Glutamatergic neuron (in vitro differentiated cells): Measurements from ENCODE around the gene CXXC4. TPM values are rescaled to one million over a fixed set of nuclear protein-coding genes. Genes with fewer than 3 reads are reported as not detected.
A peak's percentile ranks its signal among the peaks of the same experiment; 100 is the strongest.

Experiments
- DNase-seq: peaks from one replicate; pipeline ENCODE4 v3.0.0; 2022
- H3K27ac Mint-ChIP-seq: one replicate; pipeline ENCODE4 v1.8.0; 2020; ENCODE audit warnings: mild to moderate bottlenecking, mixed read lengths, inconsistent platforms; ENCODE audit not compliant: unreplicated experiment
- H3K27me3 Mint-ChIP-seq: one replicate; pipeline ENCODE4 v1.8.0; 2020; ENCODE audit warnings: mild to moderate bottlenecking, moderate library complexity, mixed read lengths, inconsistent platforms; ENCODE audit not compliant: unreplicated experiment
- H3K36me3 Mint-ChIP-seq: one replicate; pipeline ENCODE4 v1.8.0; 2020; ENCODE audit warnings: mild to moderate bottlenecking, mixed read lengths, inconsistent platforms; ENCODE audit not compliant: unreplicated experiment
- H3K4me1 Mint-ChIP-seq: one replicate; pipeline ENCODE4 v1.8.0; 2020; ENCODE audit warnings: mild to moderate bottlenecking, low read depth, mixed read lengths, inconsistent platforms; ENCODE audit not compliant: unreplicated experiment
- H3K4me3 Mint-ChIP-seq: one replicate; pipeline ENCODE4 v1.8.0; 2020; ENCODE audit warnings: mild to moderate bottlenecking, mixed read lengths, inconsistent platforms; ENCODE audit not compliant: unreplicated experiment
- H3K9me3 Mint-ChIP-seq: one replicate; pipeline ENCODE4 v1.8.0; 2020; ENCODE audit warnings: mild to moderate bottlenecking, moderate library complexity, mixed read lengths, inconsistent platforms; ENCODE audit not compliant: unreplicated experiment
- total RNA-seq: library from RNA; stranded (reverse); fragmentation: NEBNext Ultra II Directional; extraction: Animal tissue kit (Norgen Biotek cat#: 25700); gene quantifications from one replicate; pipeline ENCODE4 v1.2.1, GENCODE V29; 2021; ENCODE audit not compliant: unreplicated experiment
- TF ChIP-seq, protein P1 (sequence below): fragments of 200-600 bp; sonication (generic); IDR thresholded peaks from one replicate; pipeline ENCODE4 v1.5.0; 2021; ENCODE audit not compliant: partially characterized antibody, unreplicated experiment

The CXXC4 gene
- total RNA-seq, 1 donor from 2014 or later = 21.8 TPM

DNA sequence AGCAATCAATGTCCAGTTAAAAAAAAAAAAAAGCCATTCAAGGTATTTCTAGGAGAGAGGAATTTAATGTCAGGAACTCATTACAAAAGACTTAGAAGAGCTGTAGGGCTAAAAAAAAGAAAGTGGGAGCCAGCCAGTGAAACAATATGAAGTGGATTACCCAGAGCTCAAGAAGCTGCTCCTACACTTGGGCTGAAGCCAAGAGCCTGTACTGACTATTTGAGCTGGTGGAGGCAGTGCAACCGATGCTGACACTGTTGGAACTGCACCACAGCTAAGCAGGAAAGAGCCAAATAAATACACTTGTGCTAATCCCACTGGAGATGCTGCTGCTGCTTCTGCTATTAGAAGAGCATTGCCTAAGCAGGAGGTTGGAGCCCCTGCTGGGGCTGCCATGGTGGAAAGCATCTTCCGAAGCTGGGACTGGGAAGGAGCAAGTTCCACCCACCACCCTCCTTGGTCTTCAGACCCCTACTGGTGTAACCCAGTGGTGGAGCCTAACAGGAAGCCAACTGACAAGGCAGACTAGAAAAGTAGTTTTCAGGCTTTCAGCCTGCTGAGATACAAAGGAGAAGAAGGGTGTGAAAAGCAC is 65.4 kb downstream of the CXXC4 start:
- no peak overlapping the region for H3K4me3 Mint-ChIP-seq
- no peak overlapping the region for H3K27ac Mint-ChIP-seq
- no peak for DNase-seq
- no peaks in the 10 kb centered on the region for H3K27me3 Mint-ChIP-seq
- peaks cover 7% of the 10 kb centered on the region for H3K9me3 Mint-ChIP-seq
- peaks cover 16% of the 10 kb centered on the region for H3K4me1 Mint-ChIP-seq
- H3K36me3 Mint-ChIP-seq = no peaks in the 10 kb centered on the region
- TF ChIP-seq, protein P1, sequence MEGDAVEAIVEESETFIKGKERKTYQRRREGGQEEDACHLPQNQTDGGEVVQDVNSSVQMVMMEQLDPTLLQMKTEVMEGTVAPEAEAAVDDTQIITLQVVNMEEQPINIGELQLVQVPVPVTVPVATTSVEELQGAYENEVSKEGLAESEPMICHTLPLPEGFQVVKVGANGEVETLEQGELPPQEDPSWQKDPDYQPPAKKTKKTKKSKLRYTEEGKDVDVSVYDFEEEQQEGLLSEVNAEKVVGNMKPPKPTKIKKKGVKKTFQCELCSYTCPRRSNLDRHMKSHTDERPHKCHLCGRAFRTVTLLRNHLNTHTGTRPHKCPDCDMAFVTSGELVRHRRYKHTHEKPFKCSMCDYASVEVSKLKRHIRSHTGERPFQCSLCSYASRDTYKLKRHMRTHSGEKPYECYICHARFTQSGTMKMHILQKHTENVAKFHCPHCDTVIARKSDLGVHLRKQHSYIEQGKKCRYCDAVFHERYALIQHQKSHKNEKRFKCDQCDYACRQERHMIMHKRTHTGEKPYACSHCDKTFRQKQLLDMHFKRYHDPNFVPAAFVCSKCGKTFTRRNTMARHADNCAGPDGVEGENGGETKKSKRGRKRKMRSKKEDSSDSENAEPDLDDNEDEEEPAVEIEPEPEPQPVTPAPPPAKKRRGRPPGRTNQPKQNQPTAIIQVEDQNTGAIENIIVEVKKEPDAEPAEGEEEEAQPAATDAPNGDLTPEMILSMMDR = no peak

DNA sequence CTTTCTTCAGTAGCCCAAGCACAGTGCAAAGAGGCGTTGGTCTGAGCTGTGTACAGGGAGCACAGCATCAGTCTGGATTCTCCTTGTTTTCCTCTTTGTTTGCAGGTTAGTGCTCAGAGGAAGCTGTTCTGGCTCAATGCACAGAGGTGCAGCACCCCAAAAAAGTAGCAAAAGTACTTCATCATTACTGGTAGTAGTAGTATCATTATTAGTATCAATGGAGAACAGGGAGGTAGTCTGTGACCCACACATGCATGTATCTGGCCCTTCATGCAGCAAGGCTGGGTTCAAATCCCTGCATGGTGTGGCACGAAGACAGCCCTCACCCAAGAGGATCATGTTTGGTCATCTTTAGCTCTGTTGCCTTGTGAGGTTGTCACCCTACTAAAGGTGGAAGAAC is 68.7 kb downstream of the CXXC4 start:
- TF ChIP-seq, protein P1 = no peak
- no peak for DNase-seq
- Mint-ChIP-seq H3K36me3 (no peaks in the 10 kb centered on the region), H3K27me3 (no peaks in the 10 kb centered on the region), H3K9me3 (peaks cover 7% of the 10 kb centered on the region), H3K4me3 (no peak overlapping the region), H3K27ac (no peak overlapping the region), H3K4me1 (peaks cover 29% of the 10 kb centered on the region)

DNA sequence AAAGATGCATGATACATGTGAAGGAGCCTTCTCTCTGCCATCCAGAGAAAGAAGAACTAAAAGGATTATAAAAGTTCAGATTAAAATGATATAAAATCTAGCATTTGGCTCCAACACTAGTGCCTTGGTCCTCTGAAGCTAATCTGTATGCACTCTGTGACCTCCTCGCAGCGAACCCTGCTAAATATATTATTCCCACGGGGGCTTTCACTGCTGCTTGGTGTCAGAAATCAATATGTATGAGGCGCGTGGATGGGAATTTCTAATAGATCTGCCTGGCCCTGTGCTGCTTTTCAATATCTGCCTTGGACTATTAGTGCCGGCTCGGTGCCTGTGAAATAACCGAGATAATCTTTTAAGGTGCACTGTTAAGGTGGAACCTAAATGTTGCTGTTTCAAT is 69.7 kb downstream of the CXXC4 start:
- H3K9me3 Mint-ChIP-seq = peaks cover 7% of the 10 kb centered on the region
- H3K27me3 Mint-ChIP-seq = no peaks in the 10 kb centered on the region
- peak overlapping the region; percentile 64 for H3K4me3 Mint-ChIP-seq
- TF ChIP-seq, protein P1 = no peak
- peak; percentile 54 for DNase-seq
- H3K4me1 Mint-ChIP-seq = peaks cover 36% of the 10 kb centered on the region
- H3K36me3 Mint-ChIP-seq = no peaks in the 10 kb centered on the region
- H3K27ac Mint-ChIP-seq = peak overlapping the region; percentile 30

DNA sequence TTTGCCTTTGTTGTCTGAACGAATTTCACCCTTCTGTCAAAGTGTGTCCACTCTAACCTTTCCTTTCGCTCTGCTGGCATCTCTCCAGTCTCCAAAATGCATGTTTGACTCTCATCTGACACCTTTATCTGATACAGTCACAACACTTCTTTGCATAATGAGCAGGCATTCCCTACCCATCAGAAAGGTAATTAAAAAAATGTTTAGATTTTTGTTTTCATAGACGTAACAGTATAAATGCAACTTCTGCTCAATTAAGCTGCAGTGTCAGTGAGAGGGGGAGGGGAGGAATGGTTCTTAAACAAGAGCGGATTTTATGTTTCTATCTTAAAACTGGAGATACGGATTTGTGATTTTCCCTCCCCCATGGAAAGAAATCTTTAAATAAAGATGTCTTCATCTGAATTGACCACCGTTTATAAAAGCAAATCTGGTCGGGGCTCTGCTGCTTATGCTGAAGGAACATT is 70.2 kb downstream of the CXXC4 start:
- H3K27me3 Mint-ChIP-seq = no peaks in the 10 kb centered on the region
- peak overlapping the region; percentile 76 for H3K27ac Mint-ChIP-seq
- H3K4me3 Mint-ChIP-seq = peak overlapping the region; percentile 64
- peaks cover 7% of the 10 kb centered on the region for H3K9me3 Mint-ChIP-seq
- TF ChIP-seq, protein P1 = no peak
- peaks cover 39% of the 10 kb centered on the region for H3K4me1 Mint-ChIP-seq
- no peaks in the 10 kb centered on the region for H3K36me3 Mint-ChIP-seq
- no peak for DNase-seq

DNA sequence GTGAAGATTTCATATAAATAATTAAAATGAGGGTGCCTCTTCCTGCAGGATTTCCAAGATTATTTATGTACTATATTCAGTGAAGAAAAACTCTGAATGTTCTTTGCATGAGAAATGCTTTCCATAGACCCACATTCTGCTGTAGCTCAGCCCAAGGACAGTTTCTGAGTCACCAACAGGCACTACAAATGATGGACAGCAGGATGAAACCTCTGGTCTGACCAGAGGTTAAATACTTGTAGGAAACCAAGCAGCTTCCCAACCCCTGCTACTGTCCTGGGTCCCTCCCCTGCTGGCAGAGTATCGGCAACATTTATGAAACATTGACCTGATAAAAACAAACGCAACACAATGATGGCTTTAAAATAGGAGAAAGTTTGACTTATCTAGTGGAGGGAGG is 73.1 kb downstream of the CXXC4 start:
- H3K9me3 Mint-ChIP-seq = peaks cover 4% of the 10 kb centered on the region
- H3K4me1 Mint-ChIP-seq = peaks cover 40% of the 10 kb centered on the region
- H3K4me3 Mint-ChIP-seq = no peak overlapping the region
- H3K27me3 Mint-ChIP-seq = no peaks in the 10 kb centered on the region
- no peaks in the 10 kb centered on the region for H3K36me3 Mint-ChIP-seq
- no peak for DNase-seq
- H3K27ac Mint-ChIP-seq = no peak overlapping the region
- TF ChIP-seq, protein P1 = no peak
